HCT116 (cell line): Measurements from ENCODE around the gene NEURL1B. TPM values are rescaled to one million over a fixed set of nuclear protein-coding genes. Genes with fewer than 3 reads are reported as not detected.

Source experiments
- ATAC-seq: fragments of 200-7000 bp; cut with Tn5 transposase; 2 replicates; pipeline ENCODE4 v1.9.1; 2020; ENCODE audit warnings: mild to moderate bottlenecking, moderate library complexity
- BruUV-seq: library from RNA; stranded (reverse); fragments of 400-500 nt; replicated peaks from 2 replicates; lab custom pipeline; 2021; lab: Mats Ljungman, UMichigan
- CTCF ChIA-PET: fragments of 300-600 bp; sonication (Branson Sonifier 250); formaldehyde crosslinking; loops from one replicate; lab custom pipeline; 2021; ENCODE audit warnings: antibody characterized with exemption; lab: Charles Lee
- POLR2A ChIA-PET: fragments of 300-600, 350-600 bp; sonication (Branson Sonifier 250); formaldehyde crosslinking; loops from one replicate; lab custom pipeline; 2021; ENCODE audit warnings: antibody characterized with exemption; lab: Charles Lee
- RAD21 ChIA-PET, 2 experiments: fragments of 300-600 bp; sonication (Branson Sonifier 250); formaldehyde crosslinking; loops; one replicate each; lab custom pipeline; 2023; ENCODE audit warnings: low total read pairs in 2 of 2; ENCODE audit not compliant: uncharacterized antibody in 2 of 2, unreplicated experiment in 2 of 2, low non-redundant PET in 1 of 2; lab: Charles Lee
- DNase-seq: peaks from one replicate; pipeline ENCODE4 v3.0.0-alpha.2; 2010; ENCODE audit warnings: low read depth, low spot score
- H2AFZ ChIP-seq: fragments of 200-600 bp; shearing (Covaris generic), sonication (generic); 2 replicates; pipeline ENCODE4 v1.6.1; 2017; ENCODE audit warnings: low read depth, mixed run types, mixed read lengths, antibody characterized with exemption, low read length; ENCODE audit not compliant: poor library complexity, severe bottlenecking
- H3K27ac ChIP-seq: 2 replicates; pipeline ENCODE4 v1.5.1; 2012; ENCODE audit warnings: low read depth, low read length
- H3K27me3 ChIP-seq: fragments of 200-600 bp; sonication (generic); 2 replicates; pipeline ENCODE4 v1.6.1; 2016; ENCODE audit warnings: mixed run types, low read length, mixed read lengths; ENCODE audit not compliant: insufficient read depth
- H3K36me3 ChIP-seq, 2 experiments: fragments of 200-500 bp in 1 of 2; fragments of 200-600 bp in 1 of 2; sonication (Bioruptor generic) in 1 of 2; sonication (generic) in 1 of 2; 2 replicates each; pipeline versions ENCODE4 v1.5.1 to v1.6.1; 2014 to 2016; ENCODE audit warnings: low read length in 2 of 2, inconsistent platforms in 1 of 2, mixed read lengths in 1 of 2, mixed run types in 1 of 2; ENCODE audit not compliant: insufficient read depth in 2 of 2, control insufficient read depth in 1 of 2
- H3K4me1 ChIP-seq, 2 experiments: fragments of 200-600 bp in 1 of 2; sonication (generic) in 1 of 2; 2 replicates each; pipeline versions ENCODE4 v1.5.1 to v1.6.1; 2012 to 2017; ENCODE audit warnings: low read length in 2 of 2, inconsistent platforms in 1 of 2, mild to moderate bottlenecking in 1 of 2, mixed read lengths in 1 of 2, mixed run types in 1 of 2, moderate library complexity in 1 of 2; ENCODE audit not compliant: insufficient read depth in 2 of 2, control insufficient read depth in 1 of 2
- H3K4me2 ChIP-seq: fragments of 200-600 bp; sonication (generic); 2 replicates; pipeline ENCODE4 v1.6.1; 2017; ENCODE audit warnings: mixed run types, low read length, mixed read lengths
- H3K4me3 ChIP-seq, 2 experiments: fragments of 200-600 bp in 1 of 2; sonication (generic) in 1 of 2; replicated peaks in 1 of 2; 2 replicates each; pipeline ENCODE4 v1.5.1; 2011 to 2016; ENCODE audit warnings: low read length in 2 of 2, control low read depth in 1 of 2, low read depth in 1 of 2, mild to moderate bottlenecking in 1 of 2, mixed read lengths in 1 of 2, mixed run types in 1 of 2
- H3K79me2 ChIP-seq: fragments of 200-600 bp; sonication (generic); 2 replicates; pipeline ENCODE4 v1.6.1; 2017; ENCODE audit warnings: mild to moderate bottlenecking, mixed run types, low read length, moderate library complexity, mixed read lengths; ENCODE audit not compliant: insufficient read depth
- H3K9ac ChIP-seq: fragments of 200-600 bp; sonication (generic); 2 replicates; pipeline ENCODE4 v1.6.1; 2016; ENCODE audit warnings: low read length, mixed read lengths
- H3K9me2 ChIP-seq: fragments of 200-600 bp; sonication (generic), shearing (Covaris generic); 2 replicates; pipeline ENCODE4 v1.6.1; 2017; ENCODE audit warnings: mixed run types, mild to moderate bottlenecking, moderate library complexity; ENCODE audit not compliant: insufficient read depth
- H3K9me3 ChIP-seq, 2 experiments: fragments of 200-500 bp in 1 of 2; fragments of 200-600 bp in 1 of 2; sonication (Bioruptor generic) in 1 of 2; sonication (generic) in 1 of 2; 2 replicates each; pipeline ENCODE4 v1.6.1; 2014 to 2017; ENCODE audit warnings: low read length in 2 of 2, mixed read lengths in 2 of 2, inconsistent platforms in 1 of 2, low read depth in 1 of 2, mild to moderate bottlenecking in 1 of 2, mixed run types in 1 of 2, moderate library complexity in 1 of 2; ENCODE audit not compliant: control insufficient read depth in 1 of 2, insufficient read depth in 1 of 2
- H4K20me1 ChIP-seq: fragments of 200-600 bp; sonication (generic), shearing (Covaris generic); 2 replicates; pipeline ENCODE4 v1.6.1; 2017; ENCODE audit warnings: mixed run types, mild to moderate bottlenecking, moderate library complexity; ENCODE audit not compliant: insufficient read depth
- CEBPB ChIP-seq: IDR thresholded peaks from 2 replicates; pipeline ENCODE4 v1.6.1; 2012; ENCODE audit warnings: low read depth
- CTCF ChIP-seq, 3 experiments: fragments of 200-600 bp in 1 of 3; sonication (generic) in 1 of 3; IDR thresholded peaks in 2 of 3; conservative IDR thresholded peaks in 1 of 3; 2 replicates each; pipeline ENCODE4 v1.5.1; 2012 to 2017; ENCODE audit warnings: low read depth in 2 of 3, low read length in 2 of 3, antibody characterized with exemption in 1 of 3, borderline replicate concordance in 1 of 3, control low read depth in 1 of 3, mild to moderate bottlenecking in 1 of 3, mixed read lengths in 1 of 3, mixed run types in 1 of 3, moderate library complexity in 1 of 3; ENCODE audit not compliant: insufficient read depth in 1 of 3
- EZH2phosphoT487 ChIP-seq: fragments of 200-600 bp; IDR thresholded peaks from 2 replicates; pipeline ENCODE4 v1.6.1; 2018; ENCODE audit warnings: antibody characterized with exemption, borderline replicate concordance
- FOSL1 ChIP-seq: IDR thresholded peaks from 2 replicates; pipeline ENCODE4 v1.6.1; 2012; ENCODE audit warnings: low read depth
- POLR2A ChIP-seq: IDR thresholded peaks from 2 replicates; pipeline ENCODE4 v1.7.0; 2011; ENCODE audit warnings: borderline replicate concordance; ENCODE audit not compliant: insufficient read depth, insufficient read length; ENCODE audit errors: extremely low read depth
- RAD21 ChIP-seq: IDR thresholded peaks from 2 replicates; pipeline ENCODE4 v1.6.1; 2012; ENCODE audit warnings: low read depth, mild to moderate bottlenecking
- SP1 ChIP-seq: IDR thresholded peaks from 2 replicates; pipeline ENCODE4 v1.6.1; 2012; ENCODE audit warnings: low read depth
- SRF ChIP-seq: IDR thresholded peaks from 2 replicates; pipeline ENCODE4 v1.6.1; 2012; ENCODE audit warnings: low read depth
- TCF7L2 ChIP-seq: IDR thresholded peaks from 2 replicates; pipeline ENCODE4 v1.7.0; 2011; ENCODE audit warnings: borderline replicate concordance, inconsistent platforms; ENCODE audit not compliant: insufficient read depth, insufficient read length; ENCODE audit errors: extremely low read depth
- YY1 ChIP-seq: IDR thresholded peaks from 2 replicates; pipeline ENCODE4 v1.6.1; 2011; ENCODE audit warnings: low read length, low read depth, moderate library complexity, mild to moderate bottlenecking; ENCODE audit not compliant: insufficient replicate concordance; ENCODE audit errors: extremely low read depth
- ZBTB33 ChIP-seq: IDR thresholded peaks from 2 replicates; pipeline ENCODE4 v1.6.1; 2011; ENCODE audit warnings: mild to moderate bottlenecking, low read length, moderate library complexity; ENCODE audit not compliant: insufficient replicate concordance; ENCODE audit errors: extremely low read depth
- ZFX ChIP-seq: fragments of 450-650 bp; IDR thresholded peaks from 2 replicates; pipeline ENCODE4 v1.6.1; 2017
- ZNF274 ChIP-seq: fragments of 200-500 bp; sonication (Bioruptor generic); IDR thresholded peaks from 2 replicates; pipeline ENCODE4 v1.6.1; 2014; ENCODE audit warnings: mild to moderate bottlenecking, low read depth, low read length, inconsistent platforms
- intact Hi-C: fragments of 100-400 bp; cut with micrococcal nuclease; formaldehyde crosslinking; loops from 2 replicates; pipeline ENCODE4 v1.10.0; 2022
- total RNA-seq: library from RNA; stranded (reverse); gene quantifications from one replicate; pipeline ENCODE4 v1.2.1, GENCODE V29; 2021; ENCODE audit not compliant: unreplicated experiment
- TF ChIP-seq, protein P1 (sequence below): IDR thresholded peaks from 2 replicates; pipeline ENCODE4 v1.6.1; 2012

The NEURL1B gene
- total RNA-seq, 1 experiment from 2014 or later, result 5.8 TPM

- Histone ChIP-seq H3K4me1 (peaks cover 7% of the 10 kb centered on the region in 2 experiments; a peak in 3 of 4 replicates), H4K20me1 (no peaks in the 10 kb centered on the region), H3K9ac (no peak overlapping the region), H3K4me3 (no peak overlapping the region), H3K36me3 (no peaks in the 10 kb centered on the region), H3K9me3 (no peaks in the 10 kb centered on the region), H2AFZ (no peak overlapping the region), H3K79me2 (no peaks in the 10 kb centered on the region), H3K9me2 (no peaks in the 10 kb centered on the region), H3K27ac (no peak overlapping the region), H3K27me3 (no peaks in the 10 kb centered on the region), H3K4me2 (no peak overlapping the region)
- no peak for TF ChIP-seq ZBTB33
- no peak for TF ChIP-seq SRF
- no peak for TF ChIP-seq EZH2phosphoT487
- no peak for TF ChIP-seq POLR2A
- TF ChIP-seq, protein P1, sequence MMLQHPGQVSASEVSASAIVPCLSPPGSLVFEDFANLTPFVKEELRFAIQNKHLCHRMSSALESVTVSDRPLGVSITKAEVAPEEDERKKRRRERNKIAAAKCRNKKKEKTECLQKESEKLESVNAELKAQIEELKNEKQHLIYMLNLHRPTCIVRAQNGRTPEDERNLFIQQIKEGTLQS, result no peak
- TF ChIP-seq CEBPB, result no peak
- no peak for TF ChIP-seq ZFX
- TF ChIP-seq ZNF274, result no peak
- TF ChIP-seq CTCF (IDR thresholded peaks at IDR 0.05 in 2 of 3, conservative IDR thresholded peaks at IDR 0.05 in 1 of 3; ENCODE audit: borderline replicate concordance in 1 of 3, insufficient read depth in 1 of 3, low read depth in 2 of 3, low read length in 2 of 3), result no peak
- TF ChIP-seq FOSL1, result no peak
- TF ChIP-seq TCF7L2, result no peak
- no peak for TF ChIP-seq SP1
- TF ChIP-seq RAD21, result no peak
- TF ChIP-seq YY1, result no peak
- ChIA-PET RAD21 (no interaction called here), CTCF (no interaction called here), POLR2A (no interaction called here)
- DNase-seq (no peak), ATAC-seq (no peak)
- BruUV-seq, result no TSS peak
- intact Hi-C loops, result no loop called here
Observed at GRCh38 chr5:172623313-172623980, 17.6 kb upstream of the NEURL1B start.
